Hepatocyte (in vitro differentiated cells): ENCODE results near the gene GMCL1. TPM values are rescaled to one million over a fixed set of nuclear protein-coding genes. Genes with fewer than 3 reads are reported as not detected.
A peak's percentile ranks its signal among the peaks of the same experiment; 100 is the strongest.
"Not testable (repeated sequence)": the region's sequence is repeated elsewhere in the genome, so short reads cannot be mapped to it uniquely, and the experiment has no call there.

Experiments
- DNase-seq: peaks from one replicate; pipeline ENCODE4 v3.0.0-alpha.2; 2016; ENCODE audit warnings: low spot score
- H2AFZ ChIP-seq: fragments of 200-600 bp; sonication (generic); 2 replicates; pipeline ENCODE4 v1.6.0; 2016; ENCODE audit warnings: antibody characterized with exemption, mild to moderate bottlenecking
- H3K27ac ChIP-seq: fragments of 200-600 bp; sonication (generic); 2 replicates; pipeline ENCODE4 v1.5.1; 2016; ENCODE audit warnings: mild to moderate bottlenecking
- H3K27me3 ChIP-seq: fragments of 200-600 bp; sonication (generic); 2 replicates; pipeline ENCODE4 v1.6.1; 2016
- H3K36me3 ChIP-seq: fragments of 200-600 bp; sonication (generic); replicated peaks from 2 replicates; pipeline ENCODE4 v1.5.1; 2016; ENCODE audit warnings: low read depth; ENCODE audit not compliant: insufficient read depth
- H3K4me1 ChIP-seq: fragments of 200-600 bp; sonication (generic); 2 replicates; pipeline ENCODE4 v1.5.1; 2016; ENCODE audit warnings: mild to moderate bottlenecking, moderate library complexity; ENCODE audit not compliant: insufficient read depth
- H3K4me2 ChIP-seq: fragments of 200-600 bp; sonication (generic); 2 replicates; pipeline ENCODE4 v1.6.0; 2016
- H3K4me3 ChIP-seq: fragments of 200-600 bp; sonication (generic); 2 replicates; pipeline ENCODE4 v1.5.1; 2016; ENCODE audit warnings: mild to moderate bottlenecking
- H3K79me2 ChIP-seq: fragments of 200-600 bp; sonication (generic); 2 replicates; pipeline ENCODE4 v1.6.0; 2017; ENCODE audit warnings: mild to moderate bottlenecking
- H3K9me2 ChIP-seq: fragments of 200-600 bp; sonication (generic); replicated peaks from 2 replicates; pipeline ENCODE4 v1.6.0; 2017; ENCODE audit warnings: mild to moderate bottlenecking; ENCODE audit not compliant: insufficient read depth
- H3K9me3 ChIP-seq: fragments of 200-600 bp; sonication (generic); 2 replicates; pipeline ENCODE4 v1.5.1; 2016; ENCODE audit warnings: low read depth, mild to moderate bottlenecking
- H4K20me1 ChIP-seq: fragments of 200-600 bp; sonication (generic); 2 replicates; pipeline ENCODE4 v1.6.0; 2016; ENCODE audit warnings: mild to moderate bottlenecking; ENCODE audit not compliant: insufficient read depth, poor library complexity, severe bottlenecking
- CTCF ChIP-seq: fragments of 200-600 bp; sonication (generic); IDR thresholded peaks from 2 replicates; pipeline ENCODE4 v1.5.1; 2016; ENCODE audit warnings: antibody characterized with exemption, mild to moderate bottlenecking; ENCODE audit not compliant: poor library complexity
- EZH2 ChIP-seq: fragments of 200-600 bp; sonication (generic); IDR thresholded peaks from 2 replicates; pipeline ENCODE4 v1.6.1; 2016; ENCODE audit warnings: antibody characterized with exemption, mild to moderate bottlenecking, borderline replicate concordance
- EZH2phosphoT487 ChIP-seq: fragments of 200-600 bp; sonication (generic); IDR thresholded peaks from one replicate; pipeline ENCODE4 v1.6.1; 2018; ENCODE audit warnings: antibody characterized with exemption, mild to moderate bottlenecking, low read depth, moderate library complexity; ENCODE audit not compliant: unreplicated experiment, severe bottlenecking
- WGBS: methylation state at CpG from one replicate; pipeline ENCODE4 v1.1.6; 2016; ENCODE audit warnings: low lambda C conversion rate; ENCODE audit errors: missing lambda C conversion rate; 5-methylcytosine and 5-hydroxymethylcytosine counted together
- polyA plus RNA-seq: library from polyadenylated mRNA; unstranded; fragments of >200 nt; fragmentation: Nextera tagmentation; extraction: Ambion mirVana; gene quantifications from 2 replicates; pipeline ENCODE4 v1.2.1, GENCODE V29; 2016
- total RNA-seq: library from RNA; depleted of rRNA; stranded (reverse); fragments of >200 nt; gene quantifications from 2 replicates; pipeline ENCODE4 v1.2.3, GENCODE V29; 2014

Gene GMCL1
- total and polyA plus RNA-seq, 2 experiments from 2014 or later, result 18.1 to 18.8 TPM

DNA sequence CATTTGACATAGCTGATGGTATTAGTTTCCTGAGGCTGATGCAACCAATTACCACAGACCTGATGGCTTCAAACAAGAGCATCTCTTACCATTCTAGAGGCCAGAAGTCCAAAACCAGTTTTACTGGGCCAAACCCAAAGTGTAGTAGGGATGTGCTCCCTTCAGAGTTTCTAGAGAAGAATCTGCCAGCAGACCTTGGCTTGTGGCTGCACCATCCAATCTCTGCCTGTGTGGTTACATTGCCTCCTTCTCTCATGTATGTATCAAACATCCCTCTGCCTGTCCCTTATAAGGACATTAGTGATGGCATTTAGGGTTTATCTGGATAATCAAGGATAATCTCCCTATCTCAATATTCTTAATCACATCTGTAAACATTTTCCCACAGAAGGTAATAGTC, 59.8 kb downstream of the GMCL1 start:
- Histone ChIP-seq H3K9me3 (no peaks in the 10 kb centered on the region), H3K36me3 (no peaks in the 10 kb centered on the region), H3K4me3 (no peak overlapping the region), H3K4me2 (no peak overlapping the region), H3K79me2 (peaks cover 5% of the 10 kb centered on the region), H3K9me2 (no peaks in the 10 kb centered on the region), H3K4me1 (no peaks in the 10 kb centered on the region), H3K27me3 (no peaks in the 10 kb centered on the region), H3K27ac (no peak overlapping the region), H2AFZ (no peak overlapping the region), H4K20me1 (no peaks in the 10 kb centered on the region)
- DNase-seq, result no peak
- no peak for TF ChIP-seq EZH2phosphoT487
- no peak for TF ChIP-seq EZH2
- TF ChIP-seq CTCF, result no peak

DNA sequence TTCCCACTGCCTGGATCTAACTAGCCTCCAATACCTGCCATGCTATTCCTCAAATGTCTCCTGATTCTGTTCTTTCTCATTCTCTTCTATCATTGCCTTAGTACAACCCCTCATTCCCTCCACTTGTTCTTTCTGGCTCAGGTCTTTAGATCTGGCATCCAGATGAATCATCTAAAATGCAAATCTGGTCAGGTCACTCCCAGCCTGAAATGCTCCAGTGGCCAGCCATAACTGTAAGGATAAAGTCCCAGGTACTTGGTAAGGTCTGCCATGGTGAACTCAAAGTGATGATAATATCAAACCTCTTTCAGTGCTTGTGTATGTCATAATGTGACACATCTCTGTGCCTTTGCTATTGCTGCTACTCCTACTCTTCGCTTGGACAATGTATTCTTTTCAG, 61.4 kb downstream of the GMCL1 start:
- WGBS, result 87% methylated on average over 1 of the region's 1 CpG
- Histone ChIP-seq H3K36me3 (no peaks in the 10 kb centered on the region), H3K27ac (no peak overlapping the region), H3K4me2 (no peak overlapping the region), H4K20me1 (no peaks in the 10 kb centered on the region), H3K79me2 (peaks cover 21% of the 10 kb centered on the region), H3K4me1 (peaks cover 6% of the 10 kb centered on the region), H3K4me3 (no peak overlapping the region), H3K27me3 (no peaks in the 10 kb centered on the region), H3K9me2 (no peaks in the 10 kb centered on the region), H2AFZ (no peak overlapping the region), H3K9me3 (no peaks in the 10 kb centered on the region)
- TF ChIP-seq CTCF (no peak), EZH2 (no peak), EZH2phosphoT487 (no peak)
- DNase-seq, result no peak

- DNase-seq, H3K27me3 ChIP-seq, H3K4me1 ChIP-seq, H3K27ac ChIP-seq, H4K20me1 ChIP-seq, H3K36me3 ChIP-seq, H3K4me3 ChIP-seq, H3K9me2 ChIP-seq, H3K9me3 ChIP-seq: not testable (repeated sequence)
- H3K4me2 ChIP-seq, result peak overlapping the region; percentile 77
- peaks cover 38% of the 10 kb centered on the region for H3K79me2 ChIP-seq
- peak overlapping the region; percentile 97 for H2AFZ ChIP-seq
- WGBS, result 96% methylated on average over 7 of the region's 7 CpGs
Observed at GRCh38 chr2:69892838-69893424, 63.5 kb downstream of the GMCL1 start.

GRCh38 chr2:69893684-69894551, 64.5 kb downstream of the GMCL1 start, which contains the start of gene SNRNP27:
Gene SNRNP27 (plus strand): TSS chr2:69893956. CDS start chr2:69893985, 29 bp downstream.
- H3K79me2 ChIP-seq, result peaks cover 47% of the 10 kb centered on the region
- peak within 1 kb of the TSS; percentile 88 for H3K4me3 ChIP-seq

GRCh38 chr2:69894737-69895136, 65.3 kb downstream of the GMCL1 start:
- peak overlapping the region; percentile 77 for H3K4me2 ChIP-seq
- H3K4me1 ChIP-seq, H2AFZ ChIP-seq, H3K27me3 ChIP-seq, H3K27ac ChIP-seq, H4K20me1 ChIP-seq, H3K9me3 ChIP-seq, DNase-seq, H3K36me3 ChIP-seq, H3K9me2 ChIP-seq: not testable (repeated sequence)
- peaks cover 55% of the 10 kb centered on the region for H3K79me2 ChIP-seq
- WGBS, result 84% methylated on average over 23 of the region's 23 CpGs
- peak overlapping the region; percentile 88 for H3K4me3 ChIP-seq

More at GRCh38 chr2:69893684-69894551, 64.5 kb downstream of the GMCL1 start, which contains the start of gene SNRNP27:
- peak; percentile 86 for DNase-seq
- Histone ChIP-seq H3K27ac (peak within 1 kb of the TSS; percentile 80), H3K9me2 (no peaks in the 10 kb centered on the region), H3K27me3 (no peaks in the 10 kb centered on the region), H3K9me3 (no peaks in the 10 kb centered on the region), H2AFZ (peak within 1 kb of the TSS; percentile 97), H3K36me3 (no peaks in the 10 kb centered on the region), H3K4me2 (peak within 1 kb of the TSS; percentile 77), H3K4me1 (peaks cover 6% of the 10 kb centered on the region), H4K20me1 (no peaks in the 10 kb centered on the region)
- TF ChIP-seq EZH2phosphoT487, result no peak
- TF ChIP-seq CTCF, result no peak
- TF ChIP-seq EZH2, result no peak
- WGBS, result 2% methylated on average over 32 of the region's 32 CpGs
